HG03139 (cell line): ENCODE results near the gene TMEM134.

Source experiments
- ATAC-seq: cut with Tn5 transposase; IDR thresholded peaks from one replicate; pipeline ENCODE4 v1.9.1; 2021; ENCODE audit not compliant: unreplicated experiment

TMEM134 gene

DNA sequence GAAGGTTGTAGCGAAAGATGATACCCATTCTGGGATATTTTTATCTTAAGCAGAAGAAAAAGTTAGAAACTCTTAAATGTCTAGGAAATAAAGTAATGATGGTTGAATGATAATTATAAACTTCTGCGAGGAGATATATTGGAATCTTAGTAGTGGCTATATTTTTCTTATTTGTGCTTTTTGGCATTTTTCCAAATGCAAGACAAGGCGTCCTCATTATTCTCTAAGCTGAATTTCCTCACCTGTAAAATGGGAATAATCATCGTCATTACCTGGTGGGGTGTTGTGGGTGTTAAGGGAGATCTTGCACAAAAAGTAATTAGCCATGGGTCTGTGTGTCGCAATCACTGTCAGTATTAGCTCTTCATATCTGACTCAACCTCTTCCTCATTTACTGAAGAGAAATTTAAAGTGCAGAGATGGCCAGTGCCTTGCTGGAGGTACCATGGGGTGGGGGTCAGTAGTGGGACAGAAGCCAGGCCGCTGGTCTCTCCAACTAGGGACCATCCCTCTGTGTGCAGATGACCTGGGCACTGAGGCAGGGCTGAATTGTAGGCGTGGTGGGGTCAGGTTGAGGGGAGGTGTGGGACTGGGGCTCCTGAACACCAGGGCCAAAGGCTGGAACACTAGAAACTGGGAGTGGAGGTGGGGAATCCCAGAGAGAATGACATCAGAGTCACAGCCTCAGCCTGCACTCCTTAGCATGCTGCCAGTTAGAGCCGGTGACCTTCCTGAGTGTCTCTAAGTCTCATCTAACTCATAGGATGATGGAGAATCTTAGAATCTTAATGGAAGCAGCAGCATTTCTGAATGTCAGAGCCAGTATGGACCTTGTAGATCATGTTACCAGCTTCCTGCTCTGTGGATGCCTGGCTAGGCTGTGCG, 32.0 kb upstream of the TMEM134 start:
- ATAC-seq, result no peak

DNA sequence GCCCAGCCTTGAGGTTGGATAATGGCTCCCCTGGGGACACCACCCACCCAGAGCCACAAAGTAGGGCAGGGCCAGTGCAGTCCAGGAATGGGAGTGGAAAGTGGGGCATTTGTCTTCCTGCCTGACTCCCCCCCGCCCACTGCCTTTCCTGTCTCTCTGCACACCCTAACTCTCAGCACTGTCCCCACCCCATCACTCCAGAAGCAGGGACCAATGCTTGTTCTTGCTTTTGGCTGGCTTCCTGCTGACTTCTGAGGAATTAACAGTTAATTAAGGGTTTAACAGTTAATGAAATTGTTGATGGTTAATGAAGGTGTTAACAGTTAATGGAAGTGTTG, 31.4 kb upstream of the TMEM134 start:
- ATAC-seq, result no peak

DNA sequence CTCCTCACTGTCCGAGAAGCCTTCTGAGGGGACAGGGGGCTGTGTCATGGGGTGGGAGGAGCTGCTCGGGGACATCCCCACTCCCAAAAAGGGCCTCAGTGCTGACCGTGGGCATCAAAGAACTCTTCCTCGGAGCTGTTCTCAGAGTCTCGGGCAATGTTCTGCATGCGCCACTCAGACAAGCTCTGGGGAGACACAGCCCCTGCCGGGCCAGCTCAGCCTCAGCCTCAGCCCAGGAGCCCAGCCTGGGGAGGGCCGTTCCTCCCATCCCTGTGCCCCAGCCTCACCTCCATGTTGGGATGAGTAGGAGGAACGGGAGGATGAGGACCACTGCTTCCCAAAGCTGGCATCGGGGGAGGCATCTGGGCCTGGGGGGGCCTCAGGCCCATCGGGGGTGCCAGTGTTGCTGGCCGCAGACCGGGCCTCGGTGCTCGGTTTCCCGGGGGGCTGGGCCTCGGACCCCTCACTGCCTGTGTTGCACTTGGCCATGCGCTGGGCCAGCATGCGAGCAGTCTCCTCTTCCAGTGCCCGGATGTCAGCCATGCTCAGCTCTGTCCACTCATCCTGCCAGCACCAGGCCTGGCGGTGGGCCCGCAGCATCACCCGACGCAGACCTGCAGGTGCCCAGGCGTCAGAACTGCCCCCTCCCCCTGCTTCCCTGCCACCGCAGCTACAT, 30.9 kb upstream of the TMEM134 start:
- ATAC-seq, result no peak

DNA sequence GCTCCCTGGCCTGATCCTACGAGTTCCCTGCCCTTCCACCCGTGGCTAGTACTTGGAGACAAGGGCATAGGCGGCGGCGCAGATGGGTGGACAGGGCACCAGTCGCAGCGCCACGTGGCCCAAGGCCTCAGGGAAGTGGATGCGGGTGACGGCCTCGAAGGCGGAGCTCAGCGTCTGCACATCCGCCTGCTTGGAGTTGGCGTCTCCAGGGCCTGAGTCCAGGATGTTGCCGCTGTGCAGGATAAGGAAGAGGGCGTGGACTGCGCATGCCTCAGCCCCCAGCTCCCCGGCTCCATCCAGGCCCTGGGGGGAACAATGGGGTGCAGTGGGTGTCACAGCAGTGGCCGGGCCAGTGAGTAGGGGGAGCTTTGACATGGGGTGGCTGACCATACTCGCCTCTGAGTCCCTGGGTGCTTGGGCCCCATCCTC, 29.5 kb upstream of the TMEM134 start:
- no peak for ATAC-seq

DNA sequence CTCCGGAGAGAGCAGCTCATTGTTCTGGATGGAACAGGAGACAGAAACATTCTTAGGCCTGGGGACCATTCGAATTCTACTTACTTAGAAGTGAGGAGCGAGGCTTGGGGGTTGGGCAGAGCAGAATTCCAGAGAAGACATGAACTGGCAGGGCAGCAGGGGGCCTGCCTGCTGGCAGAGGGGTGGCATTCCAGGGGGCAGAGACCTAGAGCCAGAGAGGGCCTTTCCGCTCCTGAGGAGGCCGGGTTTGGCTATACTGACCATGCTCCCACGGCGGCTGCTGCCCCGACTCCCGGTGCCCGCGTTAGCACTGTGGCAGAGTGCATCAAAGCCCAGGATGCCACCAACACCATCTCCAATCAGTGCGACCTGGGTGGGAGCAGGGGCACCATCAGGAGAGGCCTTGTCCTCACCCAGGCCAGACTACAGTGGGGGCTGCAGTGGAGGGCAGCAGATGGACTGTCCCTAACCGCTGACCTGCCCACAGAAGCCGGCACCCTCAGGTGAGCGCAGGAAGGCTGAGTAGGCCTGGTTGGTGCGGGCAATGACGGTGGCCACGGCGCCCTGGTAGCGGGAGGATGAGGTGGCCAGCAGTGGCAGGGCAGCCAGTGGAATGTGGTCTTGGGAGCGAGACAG, 28.7 kb upstream of the TMEM134 start:
- no peak for ATAC-seq

DNA sequence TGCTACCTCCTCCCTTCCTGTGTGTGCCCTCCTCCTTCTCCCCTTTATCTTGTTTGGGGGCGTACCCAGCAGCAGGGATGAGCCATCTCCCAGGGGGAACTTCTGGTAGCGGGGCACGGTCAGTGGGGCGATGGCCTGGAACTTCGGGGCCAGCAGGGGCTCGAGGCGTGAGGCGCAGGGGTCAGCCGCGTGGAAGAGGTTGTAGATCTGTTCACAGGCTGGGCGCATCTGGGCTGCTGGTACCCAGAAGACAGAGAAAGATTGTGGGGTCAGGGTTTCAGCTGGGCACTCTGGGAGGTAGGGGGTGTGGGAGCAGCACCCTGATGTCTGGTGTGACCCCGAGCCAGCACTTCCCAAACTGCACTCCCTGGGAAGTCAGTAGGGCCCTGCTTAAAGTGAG, 27.1 kb upstream of the TMEM134 start:
- ATAC-seq, result no peak

DNA sequence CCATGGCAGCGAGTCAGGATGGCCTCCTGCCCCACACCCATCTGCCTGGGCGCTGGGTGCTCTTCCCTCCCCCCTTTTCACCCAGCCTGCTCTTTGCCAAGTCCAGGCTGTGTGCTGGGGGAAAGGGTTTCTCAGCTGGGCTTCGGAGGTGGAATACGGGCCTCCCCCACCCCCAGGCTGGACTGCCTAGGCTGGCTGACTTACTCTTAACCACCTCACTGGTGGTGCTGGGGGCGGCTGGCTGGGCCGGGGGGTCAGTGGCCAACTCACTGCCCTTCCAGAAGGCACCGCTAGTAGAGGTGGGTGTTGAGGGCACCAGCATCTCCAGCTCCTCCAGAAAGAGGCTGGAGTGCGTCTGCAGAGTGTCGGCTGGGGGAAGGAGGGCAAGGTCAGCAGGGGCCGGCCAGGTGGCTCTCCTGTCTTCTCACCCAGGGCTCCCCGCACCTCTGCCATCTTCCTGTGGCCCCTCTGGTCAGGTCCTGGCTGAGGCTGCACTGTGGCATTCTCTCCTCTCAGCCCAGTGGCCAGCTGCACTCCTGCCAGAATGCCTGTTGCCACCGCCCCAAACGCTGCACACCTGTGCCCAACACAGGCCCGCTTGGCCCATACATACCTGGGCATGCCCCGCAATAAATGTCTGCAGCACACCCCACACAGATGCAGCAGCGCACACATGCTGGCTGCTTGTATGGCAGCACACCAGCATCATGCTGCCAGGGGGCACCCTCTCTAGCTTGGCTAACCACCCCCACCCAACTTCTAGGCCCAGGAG, 26.4 kb upstream of the TMEM134 start:
- no peak for ATAC-seq

DNA sequence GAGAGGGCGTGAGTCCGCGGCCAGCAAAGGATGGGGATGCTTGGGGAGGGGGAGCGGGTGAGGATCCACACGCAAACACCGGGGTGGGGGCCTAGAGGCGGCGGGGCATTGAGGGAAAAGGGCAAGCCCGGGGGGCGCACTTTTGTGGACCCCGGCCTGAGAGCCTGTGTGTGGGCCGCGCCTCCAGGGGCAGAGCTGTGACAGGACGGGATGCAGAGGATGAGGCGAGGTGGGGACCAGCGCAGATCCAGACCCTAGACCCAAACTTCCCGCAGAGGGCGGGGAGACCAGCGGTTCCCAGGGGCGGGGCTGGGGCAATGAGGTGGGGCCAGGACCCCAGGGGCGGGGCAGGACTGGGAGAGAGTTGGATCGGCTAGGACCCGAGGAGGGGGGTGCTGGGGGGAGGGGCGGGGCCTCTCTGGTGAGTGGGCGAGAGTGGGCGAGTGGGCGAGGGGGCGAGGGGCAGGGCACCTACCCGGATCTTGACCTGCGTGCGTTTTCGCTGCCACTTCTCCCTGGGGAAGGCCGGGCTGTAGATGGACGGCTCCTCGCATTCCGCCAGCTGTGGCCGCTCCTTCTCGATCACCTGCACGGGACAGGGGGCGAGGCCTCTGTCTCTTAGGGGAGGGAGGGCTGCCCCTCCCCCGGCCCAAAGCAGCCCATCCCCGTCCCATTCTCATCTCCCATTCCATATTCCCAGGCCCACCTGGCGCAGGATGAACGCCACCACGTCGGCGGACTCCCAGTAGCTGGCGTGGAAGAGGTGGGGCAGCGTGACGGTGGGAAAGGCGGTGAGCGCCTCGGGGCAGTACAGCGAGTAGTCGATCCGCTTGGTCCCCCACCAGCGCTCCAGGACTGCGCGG, 25.6 kb upstream of the TMEM134 start:
- no peak for ATAC-seq

DNA sequence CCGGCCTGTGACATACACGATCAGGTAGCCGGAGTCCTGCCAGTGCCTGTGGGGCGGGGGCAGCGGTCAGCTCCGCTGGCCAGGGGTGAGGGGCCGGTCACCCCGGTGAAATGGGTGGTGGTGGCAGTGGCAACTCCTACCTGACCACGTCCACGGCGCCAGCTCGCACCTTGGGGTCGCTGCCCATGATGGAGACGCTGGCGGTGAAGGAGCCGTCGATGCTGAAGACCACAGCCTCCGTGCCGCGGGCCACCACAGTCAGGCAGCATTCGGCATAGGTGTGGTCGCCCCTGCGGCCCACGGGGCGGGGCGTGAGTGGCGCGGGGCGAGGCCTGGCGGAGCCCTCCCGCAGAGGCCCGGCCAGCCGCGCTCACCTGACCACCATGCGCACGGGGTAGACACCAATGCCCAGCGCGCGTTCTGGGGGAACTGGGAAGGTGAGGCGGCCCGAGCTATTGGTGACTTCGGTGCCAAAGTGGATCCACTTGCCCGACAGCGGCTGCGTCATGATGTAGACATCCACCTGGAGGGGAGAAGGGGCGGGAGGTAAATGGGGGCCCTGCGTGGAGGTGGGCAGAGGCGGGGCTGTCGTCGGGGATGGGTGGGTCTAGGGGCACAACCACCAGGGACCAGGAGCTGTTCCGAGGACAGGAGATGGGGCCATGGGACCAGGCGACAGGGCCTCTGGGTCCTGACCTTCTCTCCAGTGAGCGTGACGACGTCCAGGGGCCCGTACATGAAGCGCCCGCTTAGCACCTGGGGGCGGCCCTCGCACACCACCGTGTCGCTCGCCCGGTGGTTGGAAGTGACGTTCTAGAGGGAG, 24.7 kb upstream of the TMEM134 start:
- no peak for ATAC-seq

DNA sequence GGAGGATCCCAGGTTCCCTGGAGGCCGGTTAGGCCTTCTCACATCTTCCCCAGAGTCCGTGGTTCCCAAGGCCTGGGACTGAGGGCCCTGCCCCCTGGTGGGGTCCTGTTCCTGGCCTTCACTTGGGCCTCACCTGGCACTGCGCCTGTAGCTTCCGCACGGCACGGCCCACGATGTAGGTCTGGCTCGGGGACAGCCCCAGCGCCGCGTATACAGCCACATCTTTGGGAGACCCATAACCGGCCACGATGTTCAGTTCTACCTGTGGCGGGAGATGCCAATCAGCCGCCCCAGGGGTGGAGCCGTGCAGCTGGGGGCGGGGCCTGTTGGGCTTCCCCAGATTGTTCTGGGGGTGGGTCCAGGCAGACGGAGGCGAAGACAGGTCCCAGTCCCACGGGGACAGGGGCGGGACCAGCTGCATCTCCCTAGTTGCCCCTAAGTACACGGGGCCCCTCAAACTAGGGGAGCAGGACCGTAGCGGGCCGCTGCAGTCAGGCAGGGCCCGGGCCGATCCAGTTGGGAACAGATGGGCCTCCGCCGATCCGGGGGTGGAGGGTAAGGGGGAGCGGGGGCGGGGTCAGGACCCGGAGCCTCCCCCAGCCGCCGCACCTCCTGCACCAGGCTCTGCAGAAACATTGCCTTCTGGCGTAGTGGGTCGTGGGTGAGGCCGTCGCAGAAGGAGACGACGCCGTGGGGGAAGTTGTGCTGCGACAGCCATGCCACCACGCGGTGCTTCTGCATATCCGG, 23.9 kb upstream of the TMEM134 start:
- ATAC-seq, result no peak

DNA sequence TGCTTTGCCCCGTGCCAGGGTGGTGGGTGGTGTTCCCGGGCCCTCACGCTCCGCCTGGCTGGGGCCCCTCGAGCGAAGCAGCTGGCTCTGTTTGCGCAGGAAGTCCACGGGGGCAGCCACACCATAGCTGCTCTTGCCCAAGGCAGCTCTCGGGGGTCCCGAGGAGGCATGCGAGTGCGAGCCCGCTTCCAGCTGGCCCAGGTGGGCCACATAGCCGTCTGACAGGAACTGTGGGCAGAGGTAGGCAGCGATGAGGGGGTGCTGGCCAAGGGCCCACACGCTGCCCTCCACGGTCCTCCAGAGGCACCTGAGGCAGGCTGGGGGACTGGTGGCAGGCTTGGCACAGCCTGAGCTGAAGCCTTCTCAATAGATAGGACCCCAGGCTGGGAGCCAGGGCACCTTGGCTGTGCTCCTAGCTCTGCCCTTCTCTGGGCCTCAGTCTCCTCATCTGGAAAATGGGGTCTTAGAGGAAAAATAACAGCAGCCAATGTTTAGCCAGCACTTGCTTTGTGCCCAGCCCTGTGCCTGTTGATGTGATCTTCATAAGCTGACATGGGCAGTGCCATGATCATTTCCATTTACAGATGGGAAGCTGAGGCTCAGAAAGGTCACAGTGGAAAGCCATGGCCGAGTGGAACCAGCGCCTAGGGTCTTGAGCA, 23.1 kb upstream of the TMEM134 start:
- ATAC-seq, result no peak

DNA sequence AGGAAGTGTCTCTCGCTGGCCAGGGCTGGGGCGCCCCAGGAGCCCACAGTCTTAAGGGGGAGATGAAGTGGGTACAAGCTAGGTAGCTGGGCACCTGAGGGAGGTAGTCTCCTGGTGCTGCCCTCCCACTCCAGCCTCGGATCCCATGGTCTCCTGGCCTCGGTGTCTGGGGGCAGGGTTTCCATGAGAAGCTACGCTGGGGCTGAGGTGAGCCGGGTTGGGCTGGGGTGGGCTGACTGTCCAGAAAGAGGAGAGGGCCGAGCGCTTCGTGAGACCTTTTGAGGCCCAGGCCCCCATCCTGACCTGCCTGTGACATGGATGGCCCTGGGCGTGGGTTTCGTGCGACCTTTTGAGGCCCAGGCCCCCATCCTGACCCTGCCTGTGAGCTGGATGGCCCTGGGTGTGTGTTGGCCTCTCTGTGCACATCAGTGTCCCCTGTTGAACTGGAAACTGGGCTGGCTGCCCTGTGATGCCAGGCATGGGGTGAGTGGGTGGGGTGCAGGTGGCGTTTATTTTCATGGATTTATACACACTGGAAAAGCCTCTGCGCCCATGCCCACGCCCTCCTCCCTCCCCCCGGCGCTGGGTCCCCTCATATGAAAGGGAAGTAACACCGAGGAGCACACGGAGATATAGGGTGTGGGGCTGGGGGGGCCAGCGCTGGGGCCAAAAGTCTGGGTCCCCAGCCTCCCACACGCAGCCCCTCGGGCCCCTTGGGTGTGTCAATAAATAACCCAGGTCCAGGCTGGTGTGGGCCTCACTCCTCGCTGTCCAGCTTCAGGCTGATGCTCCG, 22.4 kb upstream of the TMEM134 start:
- ATAC-seq, result no peak

DNA sequence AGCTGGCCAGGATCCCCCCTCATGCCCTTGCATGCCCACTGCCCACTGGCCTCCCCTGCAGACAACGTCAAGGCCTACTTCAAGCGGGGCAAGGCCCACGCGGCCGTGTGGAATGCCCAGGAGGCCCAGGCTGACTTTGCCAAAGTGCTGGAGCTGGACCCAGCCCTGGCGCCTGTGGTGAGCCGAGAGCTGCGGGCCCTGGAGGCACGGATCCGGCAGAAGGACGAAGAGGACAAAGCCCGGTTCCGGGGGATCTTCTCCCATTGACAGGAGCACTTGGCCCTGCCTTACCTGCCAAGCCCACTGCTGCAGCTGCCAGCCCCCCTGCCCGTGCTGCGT, 21.6 kb upstream of the TMEM134 start:
- no peak for ATAC-seq

DNA sequence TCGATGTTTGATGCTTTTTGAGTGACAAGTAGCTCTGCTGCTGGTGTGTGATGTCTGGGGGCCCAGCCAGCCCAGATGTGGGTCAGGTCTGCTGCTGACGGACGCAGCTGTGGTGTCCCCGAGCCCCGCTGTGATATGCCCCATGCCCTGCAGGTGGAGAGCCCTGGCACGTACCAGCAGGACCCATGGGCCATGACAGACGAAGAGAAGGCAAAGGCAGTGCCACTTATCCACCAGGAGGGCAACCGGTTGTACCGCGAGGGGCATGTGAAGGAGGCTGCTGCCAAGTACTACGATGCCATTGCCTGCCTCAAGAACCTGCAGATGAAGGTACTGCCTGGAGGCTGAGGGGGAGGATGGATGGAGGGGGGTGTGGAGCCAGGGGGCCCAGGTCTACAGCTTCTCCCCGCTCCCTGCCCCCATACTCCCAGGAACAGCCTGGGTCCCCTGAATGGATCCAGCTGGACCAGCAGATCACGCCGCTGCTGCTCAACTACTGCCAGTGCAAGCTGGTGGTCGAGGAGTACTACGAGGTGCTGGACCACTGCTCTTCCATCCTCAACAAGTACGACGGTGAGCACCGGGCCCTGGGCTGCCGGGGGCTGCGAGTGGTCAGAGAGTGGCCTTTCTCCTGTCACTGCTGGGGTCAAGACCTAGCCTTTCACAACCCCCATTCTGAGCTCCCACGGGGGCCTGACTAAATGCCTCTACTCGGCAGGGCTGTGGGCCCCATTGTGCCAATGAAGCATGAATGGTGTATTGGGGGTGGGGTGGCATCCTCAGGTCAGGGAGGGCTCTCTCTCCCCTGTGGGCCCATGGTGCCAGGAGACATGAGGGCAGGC, 21.1 kb upstream of the TMEM134 start:
- ATAC-seq, result no peak

DNA sequence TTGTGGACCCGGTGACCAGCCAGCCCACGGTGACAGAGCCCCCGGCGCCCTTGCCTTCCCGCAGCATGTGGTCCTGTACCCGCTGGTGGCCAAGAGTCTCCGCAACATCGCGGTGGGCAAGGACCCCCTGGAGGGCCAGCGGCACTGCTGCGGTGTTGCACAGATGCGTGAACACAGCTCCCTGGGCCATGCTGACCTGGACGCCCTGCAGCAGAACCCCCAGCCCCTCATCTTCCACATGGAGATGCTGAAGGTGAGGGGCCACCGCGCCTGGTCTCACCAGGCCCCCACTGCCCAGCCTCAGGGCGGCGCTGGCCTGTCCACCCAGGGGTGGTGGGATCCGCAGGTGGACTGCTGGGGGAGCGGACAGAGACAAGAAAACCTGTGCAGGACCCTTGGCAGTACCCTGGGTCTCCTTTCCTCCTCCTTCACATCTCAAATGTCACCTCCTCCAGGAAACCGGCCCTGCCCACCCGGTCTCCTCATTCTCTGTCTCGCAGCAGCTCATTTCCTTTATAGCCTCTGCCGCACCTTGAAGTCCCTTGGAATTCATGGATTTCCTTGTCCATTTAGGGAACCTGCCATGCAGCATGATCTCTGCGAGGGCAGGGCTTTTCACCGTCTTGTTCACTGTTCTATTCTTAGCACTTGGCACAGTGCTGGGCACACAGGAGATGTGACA, 20.3 kb upstream of the TMEM134 start:
- ATAC-seq, result no peak

DNA sequence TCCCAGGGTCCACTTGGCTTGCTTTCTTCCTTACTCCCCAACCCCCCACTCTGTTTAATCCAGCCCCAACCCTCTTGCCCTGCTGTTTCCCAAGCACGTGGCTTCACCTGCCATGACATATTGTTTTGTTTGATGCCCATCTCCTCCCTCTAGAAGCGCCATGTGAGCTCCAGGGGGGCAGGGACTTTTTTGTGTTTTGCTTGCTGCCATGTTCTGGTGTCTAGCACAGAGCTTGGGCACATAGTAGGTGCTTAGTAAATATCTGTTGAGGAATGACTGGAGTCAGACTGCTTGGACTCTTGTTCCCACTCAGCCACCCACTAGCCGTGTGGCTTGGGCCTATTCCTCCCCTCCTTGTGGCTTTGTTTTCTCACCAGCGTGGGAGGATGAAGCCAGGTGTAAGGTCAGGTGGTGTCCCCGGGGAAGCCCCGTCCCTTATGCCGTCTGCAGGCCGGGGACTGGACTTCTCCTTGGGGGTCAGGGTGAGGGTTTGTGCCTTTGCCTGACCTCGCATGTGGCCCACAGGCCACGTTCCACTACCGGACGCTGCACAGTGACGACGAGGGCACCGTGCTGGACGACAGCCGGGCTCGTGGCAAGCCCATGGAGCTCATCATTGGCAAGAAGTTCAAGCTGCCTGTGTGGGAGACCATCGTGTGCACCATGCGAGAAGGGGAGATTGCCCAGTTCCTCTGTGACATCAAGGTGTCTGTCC, 17.6 kb upstream of the TMEM134 start:
- ATAC-seq, result no peak
